IPS DF 6.9 (cell line): ENCODE results near the gene BACH2.

Source experiments
- DNase-seq: peaks from one replicate; pipeline ENCODE4 v3.0.0-alpha.2; 2013; ENCODE audit warnings: low read depth, low spot score
- H3K27ac ChIP-seq: one replicate; pipeline ENCODE4 v1.5.1; 2013; ENCODE audit warnings: low read length, control low read depth
- H3K27me3 ChIP-seq: 2 replicates; pipeline ENCODE4 v1.6.1; 2013; ENCODE audit warnings: mild to moderate bottlenecking, low read length; ENCODE audit not compliant: control insufficient read depth, insufficient read depth
- H3K36me3 ChIP-seq: 2 replicates; pipeline ENCODE4 v1.6.1; 2013; ENCODE audit warnings: low read length; ENCODE audit not compliant: control insufficient read depth, insufficient read depth
- H3K4me1 ChIP-seq: 2 replicates; pipeline ENCODE4 v1.6.1; 2013; ENCODE audit warnings: low read length; ENCODE audit not compliant: control insufficient read depth, insufficient read depth
- H3K4me3 ChIP-seq: 2 replicates; pipeline ENCODE4 v1.5.1; 2013; ENCODE audit warnings: mild to moderate bottlenecking, low read length
- H3K9me3 ChIP-seq: 2 replicates; pipeline ENCODE4 v1.6.1; 2013; ENCODE audit warnings: low read length, inconsistent platforms; ENCODE audit not compliant: control insufficient read depth, insufficient read depth
- WGBS: extraction: QIAGEN DNeasy Blood & Tissue Kit; methylation state at CpG from one replicate; pipeline ENCODE4 v1.1.7; 2013; ENCODE audit warnings: mixed read lengths, missing lambda C conversion rate; ENCODE audit not compliant: insufficient read length, insufficient coverage; 5-methylcytosine and 5-hydroxymethylcytosine counted together

Gene BACH2

DNA sequence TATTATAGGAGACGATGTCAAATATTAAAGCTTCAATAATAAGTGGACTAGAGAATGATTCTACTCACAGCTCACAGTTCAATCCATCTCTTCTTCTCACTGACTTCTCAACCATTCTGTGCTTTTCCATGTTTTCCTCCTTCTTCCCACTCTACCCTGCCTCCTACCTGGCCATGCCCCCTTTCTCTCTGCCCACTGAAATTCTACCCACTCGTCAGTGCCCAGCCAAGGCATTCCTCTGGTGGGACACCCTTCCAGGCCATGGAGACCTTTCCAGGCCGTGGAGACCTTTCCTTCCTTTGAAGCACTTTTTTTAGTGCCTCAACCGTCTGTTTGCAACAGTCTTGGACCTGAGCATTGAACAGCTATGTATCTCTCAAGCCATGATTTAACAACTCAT, 18.5 kb downstream of the BACH2 start:
- no CpG with 5 or more reads among the region's 4 CpGs for WGBS
- no peaks in the 10 kb centered on the region for H3K9me3 ChIP-seq
- H3K36me3 ChIP-seq, result no peaks in the 10 kb centered on the region
- H3K27ac ChIP-seq, result no peak overlapping the region
- no peaks in the 10 kb centered on the region for H3K27me3 ChIP-seq
- DNase-seq, result no peak
- no peak overlapping the region for H3K4me3 ChIP-seq
- H3K4me1 ChIP-seq, result no peaks in the 10 kb centered on the region

DNA sequence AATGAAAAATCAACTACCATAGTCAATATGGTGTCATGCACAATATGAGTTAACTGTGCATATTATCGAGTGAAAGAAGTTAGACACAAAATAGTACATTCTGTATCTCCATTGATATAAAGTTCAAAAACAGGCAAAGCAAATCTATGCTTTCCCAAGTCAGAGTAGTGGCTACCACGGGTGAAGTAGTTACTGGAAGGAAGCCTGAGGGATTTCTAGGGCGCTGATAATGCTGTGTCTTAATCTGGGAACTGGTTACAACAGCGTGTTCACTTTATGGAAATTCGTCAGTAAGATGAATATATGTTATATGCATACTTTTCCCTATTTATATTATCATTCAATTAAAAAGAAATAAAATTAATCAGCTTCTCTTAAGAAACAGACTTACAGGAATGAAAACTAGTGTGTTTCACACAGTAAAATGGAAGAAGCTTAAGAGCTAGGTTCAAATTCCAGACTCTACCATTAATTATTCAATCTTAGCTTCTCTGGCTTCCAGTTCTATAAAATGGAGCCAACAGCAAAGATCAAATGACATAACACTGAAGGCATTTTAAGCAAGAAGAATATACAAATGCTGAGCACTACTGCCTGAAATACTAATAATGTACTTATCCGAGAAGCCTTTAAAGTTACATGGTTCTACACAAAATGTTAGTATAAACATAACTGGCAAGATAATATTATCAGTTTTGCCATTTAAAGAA, 19.2 kb downstream of the BACH2 start:
- WGBS, result no CpG with 5 or more reads among the region's 6 CpGs
- no peak for DNase-seq
- Histone ChIP-seq H3K9me3 (no peaks in the 10 kb centered on the region), H3K27ac (no peak overlapping the region), H3K4me1 (no peaks in the 10 kb centered on the region), H3K27me3 (no peaks in the 10 kb centered on the region), H3K36me3 (no peaks in the 10 kb centered on the region), H3K4me3 (no peak overlapping the region)

DNA sequence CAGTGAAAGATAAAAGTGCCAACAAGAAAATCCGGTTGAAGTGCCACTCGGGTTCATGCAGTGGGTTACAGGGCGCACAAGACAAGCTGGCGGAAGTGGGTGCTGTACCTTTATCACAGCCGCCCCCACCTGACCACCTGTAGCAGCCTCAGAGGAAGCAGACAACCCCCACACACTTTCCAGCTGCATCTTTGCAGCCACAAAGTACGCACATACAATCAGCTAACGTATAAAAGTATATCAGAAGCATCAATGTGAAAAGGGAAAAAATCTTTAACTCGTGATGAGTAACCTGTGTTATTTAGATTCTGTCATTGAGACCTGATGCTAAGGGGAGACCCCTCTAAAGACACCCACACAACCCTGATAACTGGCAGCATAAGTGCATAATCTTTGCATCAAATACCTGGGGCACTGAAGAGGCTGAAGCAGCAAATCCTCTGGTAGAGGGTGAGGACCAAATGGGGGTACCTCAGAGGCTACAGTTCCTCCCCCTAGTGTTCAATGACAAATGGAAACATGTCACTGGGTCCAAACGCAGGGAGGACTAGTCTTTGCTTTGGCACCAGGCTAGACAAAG, 22.1 kb downstream of the BACH2 start:
- H3K9me3 ChIP-seq, result no peaks in the 10 kb centered on the region
- no peaks in the 10 kb centered on the region for H3K4me1 ChIP-seq
- no peak for DNase-seq
- no peaks in the 10 kb centered on the region for H3K27me3 ChIP-seq
- no CpG with 5 or more reads among the region's 9 CpGs for WGBS
- no peaks in the 10 kb centered on the region for H3K36me3 ChIP-seq
- H3K27ac ChIP-seq, result no peak overlapping the region
- no peak overlapping the region for H3K4me3 ChIP-seq

DNA sequence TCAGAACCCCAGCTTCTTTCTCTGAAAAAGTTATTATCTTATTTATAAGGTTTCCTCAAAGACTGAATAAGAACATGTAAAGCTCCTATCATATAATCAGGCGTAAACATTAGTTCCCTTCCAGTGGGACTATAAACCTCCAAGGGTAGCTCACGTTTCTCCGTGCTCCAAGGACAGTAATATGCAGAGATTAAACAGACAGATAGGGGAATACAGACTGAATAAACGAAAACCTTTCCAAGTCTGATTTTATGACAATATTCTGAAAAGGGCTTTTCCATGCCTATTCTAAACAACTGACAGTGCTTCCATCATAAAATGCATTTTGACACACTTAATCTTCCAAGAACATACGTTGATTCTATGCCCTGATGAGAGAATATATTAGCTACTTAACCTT, 22.8 kb downstream of the BACH2 start:
- no peaks in the 10 kb centered on the region for H3K4me1 ChIP-seq
- WGBS, result no CpG with 5 or more reads among the region's 5 CpGs

DNA sequence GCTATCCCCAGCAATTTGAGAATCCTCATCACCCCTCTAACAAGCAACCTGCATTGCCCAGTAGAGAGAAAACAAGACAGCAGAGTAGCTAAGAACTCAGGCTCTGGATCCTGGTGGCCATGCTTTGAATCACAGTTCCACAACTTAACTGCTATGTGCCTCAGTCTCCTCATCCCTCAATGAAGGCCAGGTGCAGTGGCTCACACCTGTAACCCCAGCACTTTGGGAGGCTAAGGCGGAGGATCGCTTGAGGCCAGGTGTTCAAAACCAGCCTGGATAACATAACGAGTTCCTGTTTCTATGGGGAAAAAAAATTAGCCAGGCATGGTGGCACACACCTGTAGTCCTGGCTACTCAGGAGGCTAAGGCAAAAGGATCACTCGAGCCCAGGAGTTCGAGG, 23.7 kb downstream of the BACH2 start:
- Histone ChIP-seq H3K36me3 (no peaks in the 10 kb centered on the region), H3K27ac (no peak overlapping the region)
- no CpG with 5 or more reads among the region's 5 CpGs for WGBS

More for the DNA sequence above, 22.8 kb downstream of the BACH2 start:
- no peak overlapping the region for H3K27ac ChIP-seq
- no peaks in the 10 kb centered on the region for H3K36me3 ChIP-seq
- DNase-seq, result no peak
- no peaks in the 10 kb centered on the region for H3K27me3 ChIP-seq
- H3K9me3 ChIP-seq, result no peaks in the 10 kb centered on the region
- no peak overlapping the region for H3K4me3 ChIP-seq

DNA sequence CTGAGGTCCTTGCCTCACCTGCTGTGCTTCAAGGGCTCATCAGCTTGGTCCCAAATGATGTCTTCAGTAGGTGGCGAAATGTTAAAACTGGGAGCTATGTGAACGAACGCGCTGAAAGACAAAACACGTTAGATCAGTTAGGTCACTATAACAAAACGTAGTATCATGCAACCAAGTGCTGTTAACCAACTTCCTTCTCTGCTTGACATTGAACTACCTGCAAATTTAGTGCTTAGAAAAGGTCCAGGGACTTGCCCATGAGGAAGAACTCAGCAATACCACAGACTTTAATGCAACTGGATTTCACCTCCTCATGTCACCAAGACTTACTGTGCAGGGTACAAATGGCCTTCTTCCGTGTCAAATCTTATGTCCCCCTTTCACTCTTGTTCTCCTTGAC, 24.8 kb downstream of the BACH2 start:
- Histone ChIP-seq H3K9me3 (no peaks in the 10 kb centered on the region), H3K36me3 (no peaks in the 10 kb centered on the region), H3K27ac (no peak overlapping the region), H3K27me3 (no peaks in the 10 kb centered on the region), H3K4me3 (no peak overlapping the region), H3K4me1 (no peaks in the 10 kb centered on the region)
- DNase-seq, result no peak
- no CpG with 5 or more reads among the region's 7 CpGs for WGBS

More for the DNA sequence above, 23.7 kb downstream of the BACH2 start:
- no peaks in the 10 kb centered on the region for H3K27me3 ChIP-seq
- no peaks in the 10 kb centered on the region for H3K4me1 ChIP-seq
- no peaks in the 10 kb centered on the region for H3K9me3 ChIP-seq
- no peak overlapping the region for H3K4me3 ChIP-seq
- no peak for DNase-seq

DNA sequence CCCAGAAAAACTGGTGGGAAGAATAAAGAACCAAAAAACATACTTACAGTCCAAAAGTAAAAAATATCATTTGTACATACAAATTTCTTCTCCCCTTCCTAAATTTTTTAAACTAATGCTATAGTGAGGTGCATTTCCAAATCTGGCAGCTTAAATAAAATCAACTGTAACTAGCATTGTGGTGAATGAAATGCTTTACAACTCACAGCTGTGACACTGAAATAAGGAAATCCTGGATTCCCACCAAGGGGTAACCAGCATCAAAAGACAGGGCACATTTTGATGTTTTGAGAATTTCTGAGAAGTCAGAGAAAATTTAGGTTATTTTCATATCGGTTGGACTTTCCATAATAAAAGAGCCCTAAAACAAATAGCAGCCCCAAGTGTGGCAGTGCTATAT, 27.3 kb downstream of the BACH2 start:
- no CpG with 5 or more reads among the region's 1 CpG for whole genome bisulfite sequencing
- DNase-seq, result no peak
- Histone ChIP-seq H3K4me3 (no peak overlapping the region), H3K36me3 (no peaks in the 10 kb centered on the region), H3K27me3 (no peaks in the 10 kb centered on the region), H3K4me1 (no peaks in the 10 kb centered on the region), H3K27ac (no peak overlapping the region), H3K9me3 (no peaks in the 10 kb centered on the region)

DNA sequence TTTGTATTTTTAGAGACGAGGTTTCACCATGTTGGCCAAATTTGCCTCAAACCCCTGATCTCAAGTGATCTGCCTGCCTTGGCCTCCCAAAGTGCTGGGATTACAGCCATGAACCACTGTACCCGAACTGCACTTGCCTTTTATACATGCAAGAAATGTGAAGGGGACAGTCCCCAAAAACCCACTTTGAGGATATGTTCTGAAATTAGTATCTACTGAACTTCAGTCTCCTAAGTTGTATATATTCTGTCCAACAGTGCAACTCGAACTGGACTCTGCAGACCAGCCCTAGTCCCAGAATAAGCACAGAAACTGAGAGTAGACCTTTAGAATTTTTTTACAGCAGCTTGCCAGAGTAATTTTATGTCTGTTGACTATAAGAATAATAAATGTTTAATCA, 28.5 kb downstream of the BACH2 start:
- H3K27me3 ChIP-seq, result no peaks in the 10 kb centered on the region
- H3K36me3 ChIP-seq, result no peaks in the 10 kb centered on the region
- H3K4me3 ChIP-seq, result no peak overlapping the region

DNA sequence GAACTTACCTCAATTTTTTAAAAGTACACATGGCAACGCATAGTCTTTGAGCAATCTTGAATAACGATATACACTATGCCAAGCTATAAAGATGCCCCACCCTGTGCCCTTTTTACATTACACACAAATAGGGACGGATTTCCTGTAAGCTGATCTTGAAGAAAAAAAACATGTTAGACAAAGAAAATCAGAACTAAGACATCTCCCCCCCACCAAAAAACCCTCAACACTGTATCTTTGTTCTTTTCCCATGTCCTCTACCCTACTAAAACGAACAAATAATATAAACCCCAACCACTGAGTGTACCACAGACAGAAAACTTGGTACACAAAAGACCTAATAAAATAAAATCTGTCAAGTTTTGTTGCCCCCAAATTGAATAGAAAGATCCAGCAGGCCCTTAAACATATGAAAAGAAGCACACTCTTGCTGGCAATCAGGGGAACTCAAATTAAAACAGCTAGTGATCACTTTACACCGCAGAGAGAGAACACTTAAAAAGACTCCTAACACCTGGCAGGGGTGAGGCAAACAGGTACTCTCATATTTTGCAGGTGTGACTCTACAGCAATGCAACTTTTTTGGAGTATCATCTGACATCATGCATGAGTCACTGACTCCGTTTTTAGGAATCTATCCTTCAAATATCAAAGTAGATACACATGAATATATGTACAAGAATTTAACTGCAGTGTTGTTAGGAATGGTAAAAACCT, 29.6 kb downstream of the BACH2 start:
- H3K4me3 ChIP-seq, result no peak overlapping the region
- no peaks in the 10 kb centered on the region for H3K9me3 ChIP-seq
- no peaks in the 10 kb centered on the region for H3K36me3 ChIP-seq
- no peaks in the 10 kb centered on the region for H3K27me3 ChIP-seq
- H3K27ac ChIP-seq, result no peak overlapping the region
- H3K4me1 ChIP-seq, result no peaks in the 10 kb centered on the region
- no peak for DNase-seq
- WGBS, result 100% methylated on average over 1 of the region's 6 CpGs

More for the DNA sequence above, 28.5 kb downstream of the BACH2 start:
- WGBS, result no CpG with 5 or more reads among the region's 3 CpGs
- H3K4me1 ChIP-seq, result no peaks in the 10 kb centered on the region
- H3K9me3 ChIP-seq, result no peaks in the 10 kb centered on the region
- H3K27ac ChIP-seq, result no peak overlapping the region
- DNase-seq, result no peak

DNA sequence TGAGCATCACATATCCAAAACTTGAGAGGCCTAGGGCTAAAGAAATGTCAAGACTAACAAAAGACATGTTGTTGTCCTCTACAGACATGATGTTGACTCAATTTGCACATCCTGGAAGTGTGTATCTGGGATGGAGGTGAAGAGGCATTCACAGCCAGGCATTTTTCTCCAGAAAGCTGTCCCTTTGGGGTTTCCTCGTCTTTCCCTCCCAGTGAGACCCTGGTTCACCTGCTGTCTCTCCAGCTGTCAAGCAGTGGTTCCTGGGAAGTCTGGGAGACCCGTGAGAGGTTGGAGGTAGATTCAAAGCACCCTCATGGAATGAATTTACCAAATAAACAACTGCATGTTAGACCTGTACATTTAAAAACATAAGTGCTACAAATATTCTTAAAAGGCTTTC, 32.1 kb downstream of the BACH2 start:
- Histone ChIP-seq H3K36me3 (no peaks in the 10 kb centered on the region), H3K27ac (no peak overlapping the region), H3K27me3 (no peaks in the 10 kb centered on the region), H3K9me3 (no peaks in the 10 kb centered on the region), H3K4me3 (no peak overlapping the region), H3K4me1 (no peaks in the 10 kb centered on the region)
- DNase-seq, result no peak
- WGBS, result no CpG with 5 or more reads among the region's 2 CpGs
